ENCODE measurements around the gene KDM4F. TPM values are rescaled to one million over a fixed set of nuclear protein-coding genes. Genes with fewer than 3 reads are reported as not detected.

The KDM4F gene
- total RNA-seq, 1 experiment from 2014 or later: not detected

DNA sequence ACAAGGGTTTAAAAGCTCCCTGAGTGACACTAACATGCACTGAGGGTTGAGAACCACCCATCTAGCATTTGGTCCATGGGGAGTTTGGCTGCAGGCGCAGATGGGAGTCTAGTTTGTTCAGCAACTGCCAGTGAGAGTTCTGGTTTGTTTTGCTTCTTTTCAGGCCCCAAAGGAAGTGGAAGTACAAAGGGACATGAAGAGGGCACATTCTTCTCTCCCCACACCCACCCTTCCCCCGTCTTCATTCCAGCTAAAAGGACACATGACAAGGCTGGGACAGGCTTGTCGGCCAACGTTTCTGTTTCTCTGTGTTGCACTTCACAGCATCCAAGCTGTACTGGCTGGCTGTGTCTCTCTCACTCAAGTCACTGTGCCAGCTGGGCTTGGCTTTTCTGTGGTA is 32.2 kb downstream of the KDM4F start:
- intact Hi-C loops (cut with micrococcal nuclease): no loop called here
- Histone ChIP-seq H3K4me2 (ENCODE audit: low read length) (0 out of 2 replicates have a peak overlapping the region, but pooled peaks have one; percentile 12), H3K27me3 (ENCODE audit: insufficient read depth, low read length) (no peaks in the 10 kb centered on the region), H3K79me2 (ENCODE audit: insufficient read depth, low read length) (no peaks in the 10 kb centered on the region), H3K9me2 (ENCODE audit: insufficient read depth) (no peaks in the 10 kb centered on the region), H2AFZ (ENCODE audit: low read depth, low read length, poor library complexity, severe bottlenecking) (no peak overlapping the region), H4K20me1 (ENCODE audit: insufficient read depth) (no peaks in the 10 kb centered on the region), H3K36me3 (ENCODE audit: control insufficient read depth in 1 of 2, insufficient read depth in 2 of 2, low read length in 2 of 2) (no peaks in the 10 kb centered on the region), H3K9ac (ENCODE audit: low read length) (no peak overlapping the region), H3K27ac (ENCODE audit: low read depth, low read length) (no peak overlapping the region), H3K4me3 (replicated peaks in 1 of 2; ENCODE audit: low read depth in 1 of 2, low read length in 2 of 2) (no peak overlapping the region), H3K4me1 (ENCODE audit: control insufficient read depth in 1 of 2, insufficient read depth in 2 of 2, low read length in 2 of 2) (peaks cover 12 to 25% of the 10 kb centered on the region in 2 experiments; a peak in 3 of 4 replicates), H3K9me3 (ENCODE audit: control insufficient read depth in 1 of 2, insufficient read depth in 1 of 2, low read depth in 1 of 2, low read length in 2 of 2) (no peaks in the 10 kb centered on the region)
- DNase-seq (ENCODE audit: low read depth, low spot score) (no peak), ATAC-seq (no peak)
- CTCF ChIA-PET: interaction anchor here (0.6 kb wide), 1 partner anchor 14 kb away, joined by 3 read pairs; no protein-coding TSS in a partner anchor
- RAD21 ChIA-PET (ENCODE audit: low non-redundant PET in 1 of 2, low total read pairs in 2 of 2, uncharacterized antibody in 2 of 2, unreplicated experiment in 2 of 2): no interaction called here
- no TSS peak for BruUV-seq (replicated peaks)
- POLR2A ChIA-PET: interaction anchor here (1.3 to 2.3 kb wide), 2 partner anchors 8 to 14 kb away, joined by 3 to 11 read pairs; partner anchors contain the start of genes ENDOD1 and SRSF8
- TF ChIP-seq EZH2phosphoT487 (IDR thresholded peaks at IDR 0.05; ENCODE audit: borderline replicate concordance) (no peak), EZH2 (IDR thresholded peaks at IDR 0.05) (no peak), SP1 (IDR thresholded peaks at IDR 0.05; ENCODE audit: low read depth) (no peak), YY1 (IDR thresholded peaks at IDR 0.05; ENCODE audit: extremely low read depth, insufficient replicate concordance, low read depth, low read length) (no peak), FOSL1 (IDR thresholded peaks at IDR 0.05; ENCODE audit: low read depth) (no peak), ZFX (IDR thresholded peaks at IDR 0.05) (no peak), POLR2A (IDR thresholded peaks at IDR 0.05; ENCODE audit: borderline replicate concordance, extremely low read depth, insufficient read depth, insufficient read length) (no peak), JUND (IDR thresholded peaks at IDR 0.05) (no peak), POLR2AphosphoS5 (IDR thresholded peaks at IDR 0.05; ENCODE audit: low read depth, low read length) (no peak)
- TF ChIP-seq, protein P1, sequence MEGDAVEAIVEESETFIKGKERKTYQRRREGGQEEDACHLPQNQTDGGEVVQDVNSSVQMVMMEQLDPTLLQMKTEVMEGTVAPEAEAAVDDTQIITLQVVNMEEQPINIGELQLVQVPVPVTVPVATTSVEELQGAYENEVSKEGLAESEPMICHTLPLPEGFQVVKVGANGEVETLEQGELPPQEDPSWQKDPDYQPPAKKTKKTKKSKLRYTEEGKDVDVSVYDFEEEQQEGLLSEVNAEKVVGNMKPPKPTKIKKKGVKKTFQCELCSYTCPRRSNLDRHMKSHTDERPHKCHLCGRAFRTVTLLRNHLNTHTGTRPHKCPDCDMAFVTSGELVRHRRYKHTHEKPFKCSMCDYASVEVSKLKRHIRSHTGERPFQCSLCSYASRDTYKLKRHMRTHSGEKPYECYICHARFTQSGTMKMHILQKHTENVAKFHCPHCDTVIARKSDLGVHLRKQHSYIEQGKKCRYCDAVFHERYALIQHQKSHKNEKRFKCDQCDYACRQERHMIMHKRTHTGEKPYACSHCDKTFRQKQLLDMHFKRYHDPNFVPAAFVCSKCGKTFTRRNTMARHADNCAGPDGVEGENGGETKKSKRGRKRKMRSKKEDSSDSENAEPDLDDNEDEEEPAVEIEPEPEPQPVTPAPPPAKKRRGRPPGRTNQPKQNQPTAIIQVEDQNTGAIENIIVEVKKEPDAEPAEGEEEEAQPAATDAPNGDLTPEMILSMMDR (IDR thresholded peaks at IDR 0.05 in 2 of 3, conservative IDR thresholded peaks at IDR 0.05 in 1 of 3; ENCODE audit: borderline replicate concordance in 1 of 3, insufficient read depth in 1 of 3, low read depth in 2 of 3, low read length in 2 of 3): no peak

All from HCT116 (cell line).